ENCODE data around the gene SYNE1.
"Not testable (repeated sequence)": the region's sequence is repeated elsewhere in the genome, so short reads cannot be mapped to it uniquely, and the experiment has no call there.

The SYNE1 gene

DNA sequence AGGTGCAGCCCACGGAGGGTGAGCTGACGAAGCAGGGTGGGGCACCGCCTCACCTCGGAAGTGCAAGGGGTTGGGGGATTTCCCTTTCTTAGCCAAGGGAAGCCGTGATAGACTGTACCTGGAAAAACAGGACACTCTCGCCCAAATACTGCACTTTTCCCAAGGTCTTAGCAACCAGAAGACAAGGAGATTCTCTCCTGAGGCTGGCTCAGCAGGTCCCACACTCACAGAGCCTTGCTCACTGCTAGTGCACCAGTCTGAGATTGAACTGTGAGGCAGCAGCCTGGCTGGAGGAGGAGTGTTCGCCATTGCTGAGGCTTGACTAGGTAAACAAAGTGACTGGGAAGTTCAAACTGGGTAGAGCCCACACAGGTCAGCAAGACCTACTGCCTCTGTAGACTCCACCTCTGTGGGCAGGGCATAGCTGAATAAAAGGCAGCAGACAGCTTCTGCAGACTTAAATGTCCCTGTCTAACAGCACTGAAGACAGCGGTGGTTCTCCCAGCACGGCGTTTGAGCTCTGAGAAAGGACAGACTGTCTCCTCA is 28.0 kb downstream of the SYNE1 start:
- DNase-seq, result no peak

DNA sequence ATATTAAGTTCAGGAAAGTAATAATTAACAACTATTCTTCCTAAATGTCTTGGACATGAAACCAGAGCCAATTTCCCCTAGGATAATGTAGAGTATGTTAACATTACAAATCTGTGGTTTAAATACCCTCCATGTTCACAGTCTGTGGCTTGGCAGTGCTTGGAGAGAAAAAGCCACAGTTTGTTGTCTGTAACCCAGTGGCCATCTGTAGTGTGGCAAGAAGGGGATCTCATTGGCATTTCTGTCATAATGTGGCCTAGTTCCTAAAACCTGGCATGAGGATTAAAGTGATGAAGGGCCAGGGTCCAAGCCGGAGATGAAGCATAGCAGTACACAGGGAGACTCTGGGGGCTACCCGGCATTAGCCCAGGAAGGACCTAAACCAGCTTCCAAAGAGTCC is 31.2 kb downstream of the SYNE1 start:
- no peak for DNase-seq

DNA sequence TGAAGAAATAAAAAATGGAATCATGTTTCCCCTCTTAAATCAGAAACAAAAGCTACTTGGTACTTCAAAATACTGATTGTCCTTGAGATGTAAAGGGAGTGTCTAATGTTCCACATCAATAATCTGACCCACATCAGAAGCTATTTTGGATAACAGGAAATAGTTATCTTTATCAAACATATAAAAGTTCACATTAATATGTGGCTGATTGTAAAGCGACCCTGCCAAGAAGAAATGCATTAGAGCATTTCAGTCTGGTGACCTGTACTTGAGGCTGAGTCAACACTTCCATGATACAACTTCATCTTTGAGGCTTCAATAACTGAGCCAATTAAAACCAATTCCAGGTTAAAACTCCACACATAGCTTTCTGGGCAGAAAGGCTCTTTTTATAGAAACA is 31.8 kb downstream of the SYNE1 start:
- no peak for DNase-seq

DNA sequence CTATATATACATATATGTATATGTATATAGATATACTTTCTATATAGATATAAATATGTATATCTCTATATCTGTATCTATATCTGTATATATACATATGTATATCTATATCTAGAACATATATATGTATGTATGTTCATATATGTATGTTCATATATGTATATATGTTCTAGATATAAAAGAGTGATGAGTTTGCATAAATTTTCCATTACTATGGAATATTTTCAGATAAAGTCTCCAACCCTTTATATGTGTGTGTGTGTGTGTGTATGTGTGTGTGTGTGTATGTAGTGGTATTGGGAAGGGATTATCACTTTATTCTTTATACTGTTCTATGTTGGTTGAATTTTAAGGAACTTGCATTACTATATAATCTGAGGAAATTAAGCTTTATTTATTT is 33.3 kb downstream of the SYNE1 start:
- no peak for DNase-seq

DNA sequence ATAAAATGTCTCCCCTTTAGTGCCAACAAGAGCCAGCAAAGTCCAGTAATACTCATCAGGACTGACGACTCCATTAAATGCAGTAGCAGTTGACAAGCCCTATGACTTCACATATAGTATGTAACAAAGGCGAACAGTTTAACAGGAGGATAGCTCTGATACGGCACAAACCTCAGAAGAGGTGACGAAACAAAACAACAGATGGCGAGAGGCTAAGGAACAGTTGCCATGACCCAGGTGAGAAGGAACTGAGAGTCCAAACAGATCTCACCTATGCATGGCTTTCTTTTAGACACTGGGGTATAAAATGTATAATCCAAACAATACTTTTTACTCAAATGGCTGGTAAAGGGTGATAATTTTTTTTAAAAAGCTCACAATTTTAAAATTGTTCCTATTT is 37.1 kb downstream of the SYNE1 start:
- no peak for DNase-seq

DNA sequence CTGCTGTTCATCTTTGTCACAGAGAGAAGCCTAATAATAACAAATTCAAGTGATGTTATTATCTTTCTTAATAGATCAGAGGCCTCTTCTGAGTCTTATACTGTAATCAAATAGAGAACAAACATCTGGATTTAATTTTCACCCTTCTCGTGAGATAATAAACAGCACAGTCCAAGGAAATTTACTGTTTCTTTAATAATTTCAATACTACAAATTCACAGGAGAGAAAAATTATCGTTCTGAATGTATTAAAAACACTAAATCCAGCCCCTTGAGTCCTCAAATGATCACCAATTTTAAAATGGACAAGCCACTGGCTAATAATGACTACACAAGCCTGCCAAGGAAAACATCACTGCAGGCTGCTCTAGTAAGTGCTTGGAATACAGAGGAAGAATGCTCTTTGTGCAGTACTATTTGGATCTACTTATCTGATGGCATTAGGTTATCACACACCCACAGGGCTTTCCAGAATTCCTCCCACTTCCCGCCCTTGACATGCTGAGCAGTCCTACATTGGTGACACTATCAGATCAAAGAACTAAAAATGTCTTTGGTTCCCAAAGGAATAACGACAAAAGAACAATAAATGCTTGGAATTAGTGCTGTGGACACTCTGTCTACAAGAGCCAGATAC is 38.1 kb downstream of the SYNE1 start:
- DNase-seq, result no peak

DNA sequence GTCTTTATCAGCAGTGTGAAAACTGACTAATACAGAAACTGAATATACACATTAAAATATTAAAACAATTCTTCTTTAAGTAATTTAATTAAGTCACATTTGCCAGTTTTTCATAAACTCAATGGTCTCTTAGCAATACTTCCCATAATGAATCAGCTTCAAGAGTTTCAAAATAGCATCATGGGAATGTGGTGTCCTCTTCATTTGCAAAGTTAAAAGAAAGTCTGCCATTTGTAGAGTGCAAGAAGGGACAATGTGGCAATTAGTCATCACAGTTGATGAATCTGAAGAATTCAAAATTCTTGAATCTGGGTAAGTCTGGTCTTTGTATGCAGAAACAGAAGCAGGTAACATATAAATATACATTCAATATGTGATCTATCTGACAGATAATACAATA is 38.7 kb downstream of the SYNE1 start:
- no peak for DNase-seq

DNA sequence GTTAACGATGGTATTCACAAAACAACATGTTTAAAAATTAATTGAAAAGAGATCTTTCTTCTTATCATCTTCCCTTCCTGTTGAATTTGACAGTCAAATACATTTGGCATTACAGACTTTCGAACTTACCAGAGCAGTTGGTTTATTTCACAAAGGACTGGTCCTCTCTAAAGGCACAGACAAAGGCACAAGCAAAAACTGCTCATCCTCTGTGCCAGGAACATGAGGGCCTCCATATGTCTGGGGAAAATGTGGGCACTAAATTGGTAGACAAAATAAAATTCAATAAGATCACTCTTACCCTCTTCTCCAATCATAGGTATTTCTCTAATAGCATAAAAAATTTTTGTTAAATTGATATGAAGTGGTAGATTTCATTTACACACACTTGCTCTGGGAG is 40.4 kb downstream of the SYNE1 start:
- no peak for DNase-seq

DNA sequence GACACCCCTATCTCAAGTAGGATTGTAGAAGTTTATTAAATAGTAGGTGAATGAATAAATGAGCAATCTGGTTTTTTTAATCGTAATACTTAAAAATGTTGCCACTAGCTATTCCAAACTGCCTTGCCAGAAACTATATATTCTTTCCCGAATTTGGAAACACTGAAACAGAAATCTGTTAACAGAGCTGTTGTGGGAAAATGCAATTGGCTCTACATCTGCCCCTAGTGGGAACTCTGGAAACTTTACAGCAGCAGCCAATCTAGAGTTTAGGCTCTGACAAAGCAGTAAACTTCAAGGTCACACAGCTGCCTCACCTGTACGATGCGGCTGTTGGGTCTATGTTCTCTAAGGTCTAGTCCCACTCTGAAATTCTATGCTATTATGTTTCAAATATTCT is 41.7 kb downstream of the SYNE1 start:
- peak; percentile 25 for DNase-seq

DNA sequence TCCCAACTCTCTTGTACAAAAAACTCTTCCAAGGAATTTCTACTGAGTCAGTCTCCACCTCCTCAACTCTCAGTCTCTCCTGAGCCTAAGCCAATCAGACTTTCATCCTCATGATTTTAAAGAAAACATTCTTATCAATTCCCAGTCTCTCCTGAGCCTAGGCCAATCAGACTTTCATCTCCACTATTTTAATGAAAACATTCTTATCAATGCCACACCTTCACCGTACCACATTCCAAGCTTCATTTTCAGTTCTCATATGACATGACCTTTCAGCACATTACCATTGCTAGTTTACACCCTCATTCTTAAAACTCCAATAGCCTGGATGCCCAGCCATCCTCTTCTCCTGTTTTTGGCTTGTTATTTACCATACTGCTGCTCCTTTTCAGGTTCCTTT is 42.5 kb downstream of the SYNE1 start:
- DNase-seq, result no peak

DNA sequence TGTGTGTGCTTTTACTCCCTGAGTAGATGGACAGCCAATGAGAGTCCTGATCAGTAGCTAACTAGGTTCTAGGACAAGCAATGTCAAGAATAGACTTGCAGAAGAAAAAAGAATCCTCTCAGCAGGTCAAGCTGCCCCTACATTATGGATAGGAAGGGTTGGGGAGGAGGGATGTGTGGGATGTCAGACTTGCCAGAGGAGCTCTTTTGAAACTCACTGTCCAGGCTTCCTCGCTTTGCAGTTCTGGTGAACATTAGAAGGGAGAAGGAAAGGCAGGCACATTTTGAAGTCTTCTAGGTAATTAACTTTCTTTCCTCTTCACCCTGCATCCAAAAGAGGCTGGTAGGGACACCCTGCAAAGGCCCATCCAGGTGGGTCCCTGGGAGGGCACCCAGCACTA is 48.7 kb downstream of the SYNE1 start:
- no peak for DNase-seq

DNA sequence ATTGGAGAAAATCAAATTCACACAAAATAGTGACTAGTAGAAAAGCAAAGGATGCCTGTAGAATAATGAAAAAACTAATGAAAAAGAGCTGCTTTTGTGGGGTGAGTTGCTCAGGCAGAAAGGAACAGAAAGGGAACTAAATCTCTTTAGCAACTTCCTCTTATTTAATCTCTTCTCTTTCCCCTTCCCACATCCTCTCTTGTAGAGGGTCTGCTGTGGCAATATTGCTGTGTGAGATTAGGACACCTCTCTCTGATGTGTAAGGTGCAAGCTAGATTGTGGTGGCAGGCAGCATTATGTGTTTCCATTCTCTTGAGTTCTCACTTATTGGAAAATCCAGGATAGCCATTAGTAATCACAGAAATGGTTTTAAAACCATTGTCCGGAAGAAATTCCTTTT is 49.7 kb downstream of the SYNE1 start:
- DNase-seq, result peak; percentile 91

DNA sequence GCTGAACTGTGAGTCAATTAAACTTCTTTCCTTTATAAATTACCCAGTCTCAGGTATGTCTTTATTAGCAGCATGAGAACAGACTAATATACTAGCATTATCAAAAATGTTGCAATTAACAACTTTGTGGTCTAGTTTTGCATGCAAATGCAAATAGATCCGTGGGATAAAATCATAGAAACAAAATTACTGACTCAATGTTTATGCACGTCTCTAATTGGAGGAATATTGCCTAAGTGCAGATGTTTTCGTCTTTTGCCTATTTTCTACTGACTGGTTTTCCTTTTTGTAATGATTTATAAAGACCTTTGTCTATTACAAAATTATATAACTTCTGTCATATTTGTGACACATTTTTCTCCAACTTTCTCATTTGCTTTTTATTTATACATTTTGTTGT is 51.9 kb downstream of the SYNE1 start:
- no peak for DNase-seq

DNA sequence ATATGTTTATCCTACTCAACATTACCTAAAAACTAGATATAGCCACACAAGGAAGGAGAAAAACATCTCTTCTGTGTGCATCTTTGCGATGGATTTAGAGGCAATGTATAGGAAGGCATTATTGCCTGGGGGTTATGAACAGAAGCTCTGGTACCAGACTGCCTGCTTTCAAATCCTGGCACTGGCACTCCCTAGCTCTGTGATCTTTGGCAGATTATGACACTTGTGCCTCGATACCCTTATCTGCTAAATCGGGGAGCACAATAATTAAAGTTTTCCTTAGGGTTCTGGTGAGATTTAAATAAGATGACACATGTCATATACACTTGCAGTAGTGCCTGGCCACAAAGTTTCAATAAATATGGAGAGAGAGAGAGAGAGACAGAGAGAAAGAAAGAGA is 53.3 kb downstream of the SYNE1 start:
- DNase-seq, result no peak

DNA sequence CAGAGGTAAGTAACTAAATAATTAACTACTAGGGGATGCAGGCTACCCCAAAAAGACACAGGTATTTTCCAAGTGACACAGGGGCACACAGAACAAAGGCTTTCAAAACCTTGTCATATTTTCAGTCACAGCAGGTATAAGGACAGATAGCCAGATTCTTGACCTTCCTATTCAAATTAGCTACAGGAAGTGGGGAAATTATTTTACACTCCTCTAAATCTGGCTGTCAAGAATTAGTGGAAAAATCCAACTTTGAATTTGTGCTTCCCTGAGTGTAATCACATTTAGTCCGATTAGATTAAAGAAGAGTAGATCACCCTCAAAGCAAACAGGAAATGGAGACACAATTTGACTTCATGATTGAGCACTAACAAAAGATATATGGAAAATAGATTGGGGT is 60.6 kb downstream of the SYNE1 start:
- no peak for DNase-seq

DNA sequence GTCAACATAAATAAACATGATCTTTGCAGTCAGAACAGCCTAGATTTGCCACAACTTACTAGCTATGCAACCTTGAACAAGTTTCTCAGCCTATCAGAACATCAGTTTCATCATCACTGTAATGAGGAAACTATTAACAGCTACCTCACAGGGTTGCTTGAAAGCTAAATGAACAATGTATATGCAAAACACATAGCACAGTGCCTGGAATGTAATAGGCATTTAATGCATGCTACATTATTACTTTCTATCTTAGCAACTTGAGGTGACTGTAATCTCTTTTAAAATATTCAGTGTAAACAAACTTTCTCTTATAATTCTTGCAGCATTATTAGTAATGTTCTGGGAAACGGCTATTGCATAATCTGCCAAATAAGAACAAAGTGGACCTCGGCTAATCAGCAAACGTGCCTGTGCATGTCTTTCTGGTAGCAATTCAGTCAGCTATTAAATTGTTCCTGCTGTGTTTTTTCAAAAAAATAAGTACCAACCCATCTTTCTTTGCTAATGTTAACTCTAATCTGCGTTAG is 61.5 kb downstream of the SYNE1 start:
- DNase-seq, result peak; percentile 56

DNA sequence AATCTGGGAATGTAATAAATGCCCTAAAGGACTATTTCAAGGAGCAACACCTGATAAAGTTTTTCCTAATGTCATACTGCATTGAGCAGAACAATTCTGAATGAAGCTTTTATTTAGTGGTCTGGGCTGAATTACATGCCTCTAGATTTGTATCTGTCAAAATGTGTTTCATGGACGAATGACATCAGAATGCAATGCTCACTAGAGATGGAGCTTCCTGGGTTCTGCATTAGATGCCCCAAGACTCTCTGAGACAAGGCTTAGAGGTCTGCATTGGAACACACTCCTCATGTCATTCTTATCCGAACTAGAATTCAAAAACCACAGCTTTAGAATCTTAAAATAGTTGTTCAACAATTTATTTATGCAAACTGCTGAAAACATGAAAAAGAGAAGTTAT is 62.0 kb downstream of the SYNE1 start:
- peak; percentile 12 for DNase-seq

DNA sequence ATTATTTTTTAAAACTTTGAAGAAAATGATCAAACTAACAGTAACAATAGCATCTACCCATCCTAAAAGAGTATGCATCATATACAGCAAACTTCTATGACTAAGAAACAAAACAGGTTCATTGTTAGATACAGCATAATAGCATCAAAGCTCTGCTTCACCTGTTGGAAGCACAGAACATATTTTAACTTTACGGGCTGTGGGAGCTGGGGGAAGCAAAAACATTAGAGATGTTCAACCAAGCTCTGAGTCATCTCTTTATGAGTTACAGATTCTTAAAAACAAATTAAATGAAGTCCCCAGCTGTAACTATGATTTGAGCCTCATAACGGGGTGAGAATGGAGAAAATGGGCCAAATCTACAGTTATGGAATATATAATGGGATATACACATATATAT is 63.4 kb downstream of the SYNE1 start:
- no peak for DNase-seq

DNA sequence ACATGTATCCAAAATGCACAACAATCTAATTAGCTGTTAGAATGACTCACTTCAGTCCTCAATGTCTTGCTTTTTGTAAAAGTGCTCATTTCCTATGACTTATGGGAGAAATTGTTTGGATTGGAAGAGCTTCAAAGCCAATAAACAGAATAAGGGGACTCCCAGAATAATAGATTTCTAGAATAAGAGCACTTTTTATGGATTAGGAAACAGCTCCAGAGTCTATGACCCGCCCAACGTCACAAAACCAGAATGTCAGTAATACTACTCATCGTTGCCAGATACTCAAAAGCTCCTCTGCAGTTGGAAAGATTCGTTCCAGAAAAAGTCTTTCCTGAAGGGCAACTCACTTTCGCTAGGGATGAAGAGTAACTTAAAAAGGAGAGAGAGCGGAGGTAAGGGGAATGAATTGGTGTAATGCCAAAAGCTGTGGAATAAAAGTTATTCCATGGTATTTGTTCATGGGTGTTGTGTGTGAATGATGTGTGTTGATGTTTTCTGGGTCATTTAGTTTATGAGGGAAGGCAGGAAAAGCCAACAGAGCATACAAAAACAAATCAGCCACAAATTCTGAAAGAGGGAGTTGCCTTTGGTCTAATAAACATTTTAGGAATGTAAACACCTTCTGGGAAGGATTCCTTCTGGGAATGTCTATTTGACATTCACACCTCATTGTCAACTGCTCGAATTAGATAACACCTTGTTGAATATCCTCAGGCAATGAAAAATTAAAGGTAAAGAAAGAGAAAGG is 64.6 kb downstream of the SYNE1 start:
- DNase-seq, result no peak

DNA sequence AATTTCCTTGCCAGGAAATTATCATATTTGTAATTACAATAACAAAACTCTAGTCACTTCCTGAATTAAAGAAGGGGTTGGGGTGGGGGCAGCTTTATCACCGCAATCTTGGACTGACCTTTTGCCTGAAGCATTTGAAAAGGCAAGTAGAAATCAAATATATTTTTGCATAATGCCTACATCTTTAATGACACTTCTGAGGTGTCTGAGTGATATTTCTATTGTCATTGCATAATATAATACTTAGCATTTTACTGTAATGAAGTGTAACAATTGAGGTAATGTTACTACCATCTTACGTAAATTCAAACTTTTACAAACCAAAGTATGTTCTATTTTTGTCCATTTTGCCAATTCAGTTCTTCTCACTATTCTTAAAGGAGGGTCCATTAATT is 65.2 kb downstream of the SYNE1 start:
- no peak for DNase-seq

DNA sequence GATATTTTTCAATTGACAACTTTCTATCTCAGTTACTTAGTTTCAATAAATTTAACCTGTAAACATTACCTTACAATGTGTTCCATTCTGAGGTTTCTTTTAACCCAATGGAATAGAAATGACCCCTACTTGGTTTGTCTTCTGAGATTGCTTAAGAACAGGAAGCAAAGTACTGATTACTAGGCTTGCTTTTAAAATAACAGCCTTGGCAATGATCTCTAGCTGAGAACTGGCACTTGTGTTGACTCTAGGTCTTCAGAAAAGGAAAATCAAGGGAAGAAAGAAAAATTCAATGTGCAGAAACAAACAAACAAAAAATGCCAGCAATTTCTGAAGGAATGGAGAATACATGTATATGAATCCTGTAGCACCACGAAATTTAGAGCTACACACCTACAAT is 66.1 kb downstream of the SYNE1 start:
- DNase-seq, result no peak

DNA sequence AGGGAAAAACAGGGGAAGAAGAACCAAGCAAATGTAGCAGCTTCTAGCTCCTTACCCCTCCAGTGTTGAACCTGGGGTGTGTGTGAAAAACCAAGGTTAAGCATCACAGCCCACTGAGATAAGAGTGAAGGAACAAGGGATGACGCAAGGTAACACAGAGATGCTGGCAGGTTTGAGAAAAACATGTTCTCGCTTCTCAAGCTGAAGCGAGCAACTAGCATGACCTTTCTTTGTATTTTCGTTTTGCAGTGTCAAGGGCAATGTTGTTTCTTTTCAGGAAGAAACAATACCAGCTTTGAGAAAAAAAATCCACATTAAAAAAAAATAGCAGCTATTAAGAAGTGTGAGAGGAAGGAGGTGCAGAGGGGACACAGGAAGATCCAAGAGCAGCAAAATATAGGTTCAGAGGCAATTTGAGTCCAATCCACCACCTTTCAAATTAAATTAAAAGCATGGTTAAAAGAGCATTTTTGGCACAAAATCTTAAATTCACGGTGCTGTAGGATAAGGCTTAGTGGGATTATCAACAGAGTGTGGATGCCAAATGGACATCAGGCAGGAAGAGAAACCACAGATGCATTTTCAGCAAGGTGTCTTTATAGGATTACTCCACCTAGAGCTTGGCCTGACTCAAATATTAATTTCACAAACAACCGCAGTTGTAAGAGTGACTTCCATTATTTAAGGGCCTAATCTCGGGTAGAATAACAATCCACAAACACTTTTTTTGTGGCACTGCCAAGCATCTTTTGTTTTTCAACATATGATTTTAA is 70.9 kb downstream of the SYNE1 start:
- no peak for DNase-seq

DNA sequence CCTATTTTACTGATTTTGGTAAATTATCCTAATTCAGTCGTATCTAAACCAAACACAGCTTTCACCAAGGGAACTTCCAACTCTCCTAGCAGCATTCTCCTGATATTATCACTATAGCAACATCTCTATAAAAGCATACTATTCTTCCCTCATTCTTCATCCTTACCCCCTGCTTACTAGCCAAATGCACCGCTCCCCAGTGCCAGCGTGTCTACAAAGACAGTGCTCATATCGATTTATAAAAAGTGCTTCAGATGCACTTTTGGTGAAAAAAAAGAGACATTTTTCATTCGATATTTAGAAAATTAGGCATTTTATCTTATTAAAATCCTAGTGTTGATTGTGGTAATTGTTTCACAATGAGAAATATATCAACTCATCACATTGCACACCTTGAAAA is 74.0 kb downstream of the SYNE1 start:
- no peak for DNase-seq

DNA sequence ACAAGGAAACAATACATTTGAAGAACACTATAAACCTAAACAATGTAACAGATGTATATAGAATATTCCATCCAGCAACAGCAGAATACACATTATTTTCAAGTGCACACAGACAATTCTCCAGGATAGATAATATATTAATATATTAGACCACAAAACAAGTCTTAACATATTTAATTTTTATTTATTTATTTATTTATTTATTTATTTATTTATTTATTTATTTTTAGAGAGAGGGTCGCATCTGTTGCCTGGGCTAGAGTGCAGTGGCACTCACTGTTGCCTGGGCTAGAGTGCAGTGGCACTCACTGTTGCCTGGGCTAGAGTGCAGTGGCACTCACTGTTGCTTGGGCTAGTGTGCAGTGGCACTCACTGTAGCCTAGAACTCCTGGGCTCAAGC is 78.4 kb downstream of the SYNE1 start:
- not testable (repeated sequence) for DNase-seq

Data from hematopoietic multipotent progenitor cell treated with erythropoietin and hydrocortisone succinate and interleukin-3 and kit ligand, for 4 days (in vitro differentiated cells).